ENCODE measurements around the gene PTPN1. TPM values are rescaled to one million over a fixed set of nuclear protein-coding genes. Genes with fewer than 3 reads are reported as not detected.
A peak's percentile ranks its signal among the peaks of the same experiment; 100 is the strongest.

PTPN1 gene
- total and polyA plus RNA-seq, 2 of the 13 experiments (the other 11 are each of a cell fraction or from before 2014, with no cell fraction given): 17.7 to 37.2 TPM

DNA sequence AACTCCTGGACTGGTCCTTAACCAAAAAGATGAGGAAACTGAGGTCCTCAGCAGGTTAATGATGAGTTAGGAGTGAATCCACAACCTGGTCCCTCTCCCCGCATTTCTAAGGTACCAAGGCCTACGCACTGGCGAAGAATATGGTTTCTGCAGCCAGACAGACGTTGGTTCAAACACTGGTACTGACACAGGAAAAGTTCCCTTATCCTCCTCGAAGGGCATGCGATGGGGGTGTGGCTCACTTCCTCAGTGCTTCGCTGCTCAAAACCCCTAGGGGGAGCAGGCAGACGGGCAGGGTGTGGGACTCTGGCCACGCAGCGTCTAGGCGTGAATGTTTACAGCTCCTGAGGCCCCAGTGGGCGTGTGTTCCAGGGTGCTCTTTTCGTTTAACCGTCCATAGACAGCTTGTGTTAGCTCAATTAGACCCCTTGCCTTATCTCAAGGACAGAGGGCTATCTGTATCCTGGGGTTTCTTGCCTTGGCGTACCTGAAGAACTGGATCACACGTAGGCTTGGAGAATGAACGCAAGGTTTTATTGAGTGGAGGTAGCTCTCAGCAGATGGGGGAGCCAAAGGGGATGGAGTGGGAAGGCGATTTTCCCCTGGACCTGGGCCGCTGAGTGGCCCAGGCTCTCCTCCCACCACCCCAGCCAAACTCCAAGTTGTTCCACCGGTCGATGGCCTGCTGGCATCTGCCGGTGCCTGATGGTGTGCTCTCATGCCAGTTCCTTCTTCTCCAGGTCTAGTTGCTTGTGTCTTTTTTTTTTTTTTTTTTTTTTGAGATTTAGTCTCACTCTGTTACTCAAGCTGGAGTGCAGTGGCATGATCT lies 31.8 kb upstream of the PTPN1 start (continued):
- TF ChIP-seq SP2 (CRISPR knock-in tag; IDR thresholded peaks at IDR 0.05) (no peak), ZNF670 (CRISPR knock-in tag; IDR thresholded peaks at IDR 0.05; ENCODE audit: borderline replicate concordance) (no peak), ZBTB3 (CRISPR knock-in tag; IDR thresholded peaks at IDR 0.05; ENCODE audit: borderline replicate concordance, low read depth) (no peak), MAFF (IDR thresholded peaks at IDR 0.05; ENCODE audit: low read depth, low read length) (no peak), ZFX (CRISPR knock-in tag; IDR thresholded peaks at IDR 0.05; ENCODE audit: low read depth) (peak; percentile 65; the same call in 1 of the 2 replicates), ZNF124 (CRISPR knock-in tag; IDR thresholded peaks at IDR 0.05) (peak; percentile 60; the same call in 1 of the 2 replicates), BRD4 (CRISPR knock-in tag; IDR thresholded peaks at IDR 0.05) (0 out of 2 replicates have a peak, but pooled peaks have one; percentile 71), ELF1 (CRISPR knock-in tag; IDR thresholded peaks at IDR 0.05) (peak; percentile 72; the same call in 1 of the 2 replicates), MED13 (CRISPR knock-in tag; IDR thresholded peaks at IDR 0.05) (no peak), HHEX (CRISPR knock-in tag; IDR thresholded peaks at IDR 0.05) (no peak), SMYD3 (CRISPR knock-in tag; IDR thresholded peaks at IDR 0.05) (no peak), ETV6 (CRISPR knock-in tag; conservative IDR thresholded peaks at IDR 0.05) (peak; percentile 76; the same call in 1 of the 2 replicates), SMARCE1 (IDR thresholded peaks at IDR 0.05; ENCODE audit: borderline replicate concordance) (no peak), NPAS2 (CRISPR knock-in tag; IDR thresholded peaks at IDR 0.05; ENCODE audit: borderline replicate concordance) (no peak), ZNF138 (CRISPR knock-in tag; IDR thresholded peaks at IDR 0.05; ENCODE audit: low read depth) (0 out of 2 replicates have a peak, but pooled peaks have one; percentile 65), ZNF451 (CRISPR knock-in tag; IDR thresholded peaks at IDR 0.05) (no peak), NONO (IDR thresholded peaks at IDR 0.05) (no peak), NONO (CRISPR knock-in tag; conservative IDR thresholded peaks at IDR 0.05) (peak; percentile 61; the same call in 1 of the 2 replicates), ZNF562 (CRISPR knock-in tag; IDR thresholded peaks at IDR 0.05; ENCODE audit: borderline replicate concordance) (no peak), DPF2 (CRISPR knock-in tag; IDR thresholded peaks at IDR 0.05; ENCODE audit: borderline replicate concordance, low read depth) (0 out of 2 replicates have a peak, but pooled peaks have one; percentile 52), STAG1 (CRISPR knock-in tag; IDR thresholded peaks at IDR 0.05) (peak; percentile 90), ZNF891 (CRISPR knock-in tag; IDR thresholded peaks at IDR 0.05) (peak; percentile 66; the same call in 1 of the 2 replicates), ZNF263 (CRISPR knock-in tag; IDR thresholded peaks at IDR 0.05) (0 out of 2 replicates have a peak, but pooled peaks have one; percentile 32), PHB2 (IDR thresholded peaks at IDR 0.05; ENCODE audit: partially characterized antibody) (no peak)
- TF ChIP-seq, protein P1, sequence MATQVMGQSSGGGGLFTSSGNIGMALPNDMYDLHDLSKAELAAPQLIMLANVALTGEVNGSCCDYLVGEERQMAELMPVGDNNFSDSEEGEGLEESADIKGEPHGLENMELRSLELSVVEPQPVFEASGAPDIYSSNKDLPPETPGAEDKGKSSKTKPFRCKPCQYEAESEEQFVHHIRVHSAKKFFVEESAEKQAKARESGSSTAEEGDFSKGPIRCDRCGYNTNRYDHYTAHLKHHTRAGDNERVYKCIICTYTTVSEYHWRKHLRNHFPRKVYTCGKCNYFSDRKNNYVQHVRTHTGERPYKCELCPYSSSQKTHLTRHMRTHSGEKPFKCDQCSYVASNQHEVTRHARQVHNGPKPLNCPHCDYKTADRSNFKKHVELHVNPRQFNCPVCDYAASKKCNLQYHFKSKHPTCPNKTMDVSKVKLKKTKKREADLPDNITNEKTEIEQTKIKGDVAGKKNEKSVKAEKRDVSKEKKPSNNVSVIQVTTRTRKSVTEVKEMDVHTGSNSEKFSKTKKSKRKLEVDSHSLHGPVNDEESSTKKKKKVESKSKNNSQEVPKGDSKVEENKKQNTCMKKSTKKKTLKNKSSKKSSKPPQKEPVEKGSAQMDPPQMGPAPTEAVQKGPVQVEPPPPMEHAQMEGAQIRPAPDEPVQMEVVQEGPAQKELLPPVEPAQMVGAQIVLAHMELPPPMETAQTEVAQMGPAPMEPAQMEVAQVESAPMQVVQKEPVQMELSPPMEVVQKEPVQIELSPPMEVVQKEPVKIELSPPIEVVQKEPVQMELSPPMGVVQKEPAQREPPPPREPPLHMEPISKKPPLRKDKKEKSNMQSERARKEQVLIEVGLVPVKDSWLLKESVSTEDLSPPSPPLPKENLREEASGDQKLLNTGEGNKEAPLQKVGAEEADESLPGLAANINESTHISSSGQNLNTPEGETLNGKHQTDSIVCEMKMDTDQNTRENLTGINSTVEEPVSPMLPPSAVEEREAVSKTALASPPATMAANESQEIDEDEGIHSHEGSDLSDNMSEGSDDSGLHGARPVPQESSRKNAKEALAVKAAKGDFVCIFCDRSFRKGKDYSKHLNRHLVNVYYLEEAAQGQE (IDR thresholded peaks at IDR 0.05; ENCODE audit: borderline replicate concordance in 1 of 2, low read depth in 1 of 2, low read length in 2 of 2): no peak
- TF ChIP-seq, protein P2, sequence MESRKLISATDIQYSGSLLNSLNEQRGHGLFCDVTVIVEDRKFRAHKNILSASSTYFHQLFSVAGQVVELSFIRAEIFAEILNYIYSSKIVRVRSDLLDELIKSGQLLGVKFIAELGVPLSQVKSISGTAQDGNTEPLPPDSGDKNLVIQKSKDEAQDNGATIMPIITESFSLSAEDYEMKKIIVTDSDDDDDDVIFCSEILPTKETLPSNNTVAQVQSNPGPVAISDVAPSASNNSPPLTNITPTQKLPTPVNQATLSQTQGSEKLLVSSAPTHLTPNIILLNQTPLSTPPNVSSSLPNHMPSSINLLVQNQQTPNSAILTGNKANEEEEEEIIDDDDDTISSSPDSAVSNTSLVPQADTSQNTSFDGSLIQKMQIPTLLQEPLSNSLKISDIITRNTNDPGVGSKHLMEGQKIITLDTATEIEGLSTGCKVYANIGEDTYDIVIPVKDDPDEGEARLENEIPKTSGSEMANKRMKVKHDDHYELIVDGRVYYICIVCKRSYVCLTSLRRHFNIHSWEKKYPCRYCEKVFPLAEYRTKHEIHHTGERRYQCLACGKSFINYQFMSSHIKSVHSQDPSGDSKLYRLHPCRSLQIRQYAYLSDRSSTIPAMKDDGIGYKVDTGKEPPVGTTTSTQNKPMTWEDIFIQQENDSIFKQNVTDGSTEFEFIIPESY (CRISPR knock-in tag; IDR thresholded peaks at IDR 0.05): peak; percentile 56
